GM21390 (cell line): ENCODE results near the gene FBXL13.
"Not testable (repeated sequence)": the region's sequence is repeated elsewhere in the genome, so short reads cannot be mapped to it uniquely, and the experiment has no call there.

ENCODE experiments used
- ATAC-seq: cut with Tn5 transposase; IDR thresholded peaks from one replicate; pipeline ENCODE4 v1.9.1; 2021; ENCODE audit not compliant: unreplicated experiment

Gene FBXL13

DNA sequence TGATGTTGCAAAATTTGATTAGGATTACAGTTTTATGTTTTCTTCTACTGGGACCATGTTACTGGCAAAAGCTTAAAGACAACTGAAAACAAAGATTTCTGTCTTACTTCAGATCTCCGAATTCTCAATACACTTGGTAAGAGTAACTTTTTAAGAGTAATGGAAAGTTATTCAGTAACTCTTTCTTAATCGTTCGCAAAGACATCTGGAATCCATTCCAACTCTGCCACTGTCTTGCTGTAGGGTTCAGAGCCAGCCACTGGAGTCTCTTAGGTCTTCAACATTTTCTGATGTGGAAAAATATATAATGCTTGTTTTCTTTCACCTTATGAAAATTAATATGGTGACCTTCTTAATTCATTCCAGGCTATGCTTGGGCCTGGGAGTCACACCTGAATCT, 295.9 kb downstream of the FBXL13 start:
- not testable (repeated sequence) for ATAC-seq

DNA sequence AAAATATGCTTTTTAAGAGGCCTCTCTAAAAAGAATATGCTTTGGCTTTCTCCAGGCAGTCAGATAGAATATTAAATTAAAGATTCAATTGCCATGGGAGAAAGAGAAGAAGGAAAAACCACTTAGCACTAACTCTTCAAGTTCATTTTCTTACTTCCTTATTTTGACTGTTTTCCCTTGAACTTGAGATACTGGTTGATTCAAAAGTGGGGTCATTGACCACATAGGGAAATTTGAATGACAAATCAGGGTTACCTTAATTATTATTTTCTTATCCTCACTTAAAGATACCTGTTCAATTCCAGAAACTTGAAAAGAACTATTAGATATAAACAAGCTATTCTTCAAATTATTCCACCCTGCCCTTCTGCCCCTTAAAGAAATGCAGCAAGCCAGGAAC, 298.4 kb downstream of the FBXL13 start:
- ATAC-seq: not testable (repeated sequence)

DNA sequence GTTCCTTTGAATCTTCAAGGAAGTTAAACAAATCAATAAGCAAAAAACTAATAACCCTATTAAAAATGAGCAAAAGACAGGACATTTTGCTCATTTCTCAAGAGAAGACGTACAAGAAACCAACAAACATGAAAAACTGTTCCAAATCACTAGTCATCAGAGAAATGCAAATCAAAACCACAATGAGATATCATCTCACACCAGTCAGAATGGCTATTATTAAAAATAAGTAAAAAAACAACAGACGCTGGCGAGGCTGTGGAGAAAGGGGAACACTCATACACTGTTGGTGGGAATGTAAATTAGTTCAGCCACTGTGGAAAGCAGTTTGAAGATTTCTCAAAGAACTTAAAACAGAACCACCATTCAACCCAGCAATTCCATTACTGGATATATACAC, 304.1 kb downstream of the FBXL13 start:
- ATAC-seq: not testable (repeated sequence)

DNA sequence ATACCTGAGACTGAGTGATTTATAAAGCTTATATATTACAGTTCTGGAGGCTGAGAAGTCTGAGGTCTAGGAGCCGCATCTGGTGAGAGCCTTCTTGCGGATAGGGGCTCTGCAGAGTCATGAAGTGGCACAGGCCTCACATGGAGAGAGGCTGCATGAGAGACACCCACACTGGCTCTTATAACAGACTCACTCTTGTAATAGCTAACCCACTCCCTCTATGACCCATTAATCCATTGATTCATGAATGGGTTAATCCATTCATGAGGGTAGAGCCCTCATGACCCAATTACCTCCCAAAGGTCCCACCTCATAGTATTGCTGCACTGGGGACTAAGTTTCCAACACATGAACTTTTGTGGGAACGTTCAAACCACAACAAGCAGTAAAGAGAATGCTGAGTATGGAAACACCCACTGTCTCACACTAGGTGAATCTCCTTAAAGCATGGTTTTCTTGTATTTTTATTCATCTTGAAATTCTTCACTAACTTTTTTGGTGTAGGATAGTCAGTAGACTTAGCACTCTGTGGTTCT, 304.9 kb downstream of the FBXL13 start:
- ATAC-seq: not testable (repeated sequence)

DNA sequence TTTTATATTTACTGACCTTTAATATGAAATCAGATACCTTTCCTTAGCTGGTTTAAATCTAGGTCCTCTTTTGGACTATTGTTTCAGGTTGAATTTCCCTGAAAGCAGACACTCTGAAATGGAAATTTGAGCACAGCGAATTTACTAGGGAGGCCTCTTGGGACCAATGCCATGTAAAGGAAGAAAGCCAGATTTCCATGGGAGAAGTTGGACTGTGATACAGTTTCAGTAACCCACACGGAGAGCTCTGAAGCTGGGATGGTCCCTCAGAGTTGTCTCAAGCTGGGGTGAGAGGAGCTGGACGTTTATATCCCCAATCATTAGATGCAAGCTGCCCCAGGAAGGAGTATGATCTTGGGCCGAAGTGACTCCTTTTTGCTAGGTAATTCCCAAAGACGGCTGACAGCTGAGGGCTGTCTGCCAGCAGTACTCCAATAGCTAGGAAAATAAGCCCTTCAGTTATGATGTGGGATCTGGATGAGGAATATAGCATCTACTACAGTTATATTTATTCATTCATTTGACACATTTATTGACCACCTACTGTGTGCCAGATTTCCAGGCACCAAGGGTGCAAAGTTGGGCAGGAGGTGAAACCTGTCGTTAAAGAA, 311.2 kb downstream of the FBXL13 start:
- ATAC-seq: not testable (repeated sequence)
